ENCODE results near the gene CALML3.

Gene CALML3

GRCh38 chr10:5503477-5503835 lies 21.3 kb upstream of the CALML3 start:
- no peak for TF ChIP-seq CTCF (conservative IDR thresholded peaks at IDR 0.05; ENCODE audit: low read length)
- no peak for DNase-seq (ENCODE audit: low read depth)
- H3K4me3 ChIP-seq (ENCODE audit: low read length), result no peak overlapping the region

- no peak for TF ChIP-seq CTCF (conservative IDR thresholded peaks at IDR 0.05; ENCODE audit: low read length)
- DNase-seq (ENCODE audit: low read depth), result no peak
- no peak overlapping the region for H3K4me3 ChIP-seq (ENCODE audit: low read length)
Observed at GRCh38 chr10:5504146-5505072, 20.4 kb upstream of the CALML3 start.

- TF ChIP-seq CTCF (conservative IDR thresholded peaks at IDR 0.05; ENCODE audit: low read length), result no peak
- no peak for DNase-seq (ENCODE audit: low read depth)
- H3K4me3 ChIP-seq (ENCODE audit: low read length), result no peak overlapping the region
Observed at GRCh38 chr10:5506246-5506645, 18.5 kb upstream of the CALML3 start.

GRCh38 chr10:5506751-5507648 lies 17.8 kb upstream of the CALML3 start:
- no peak overlapping the region for H3K4me3 ChIP-seq (ENCODE audit: low read length)
- TF ChIP-seq CTCF (conservative IDR thresholded peaks at IDR 0.05; ENCODE audit: low read length), result no peak
- no peak for DNase-seq (ENCODE audit: low read depth)

GRCh38 chr10:5507649-5508131 lies 17.1 kb upstream of the CALML3 start:
- no peak for TF ChIP-seq CTCF (conservative IDR thresholded peaks at IDR 0.05; ENCODE audit: low read length)
- DNase-seq (ENCODE audit: low read depth), result no peak
- H3K4me3 ChIP-seq (ENCODE audit: low read length), result no peak overlapping the region

GRCh38 chr10:5508161-5508604 lies 16.6 kb upstream of the CALML3 start:
- no peak for TF ChIP-seq CTCF (conservative IDR thresholded peaks at IDR 0.05; ENCODE audit: low read length)
- DNase-seq (ENCODE audit: low read depth), result no peak
- H3K4me3 ChIP-seq (ENCODE audit: low read length), result no peak overlapping the region
